Stimulated activated CD8-positive, alpha-beta memory T cell treated with anti-CD3 and anti-CD28 coated beads, Interleukin-7, amount 100 ng/mL, for 24 hours (primary cell): ENCODE results near the gene POU6F1.
"Not testable (repeated sequence)": the region's sequence is repeated elsewhere in the genome, so short reads cannot be mapped to it uniquely, and the experiment has no call there.

Experiments
- DNase-seq: peaks from one replicate; pipeline ENCODE4 v3.0.0-alpha.2; 2020; ENCODE audit warnings: low read depth

The POU6F1 gene

GRCh38 chr12:51227962-51228361 lies 10.1 kb upstream of the POU6F1 start:
- no peak for DNase-seq

GRCh38 chr12:51227112-51227511 lies 9.2 kb upstream of the POU6F1 start:
- DNase-seq: not testable (repeated sequence)

GRCh38 chr12:51225771-51226170 lies 7.9 kb upstream of the POU6F1 start:
- DNase-seq: no peak

DNA sequence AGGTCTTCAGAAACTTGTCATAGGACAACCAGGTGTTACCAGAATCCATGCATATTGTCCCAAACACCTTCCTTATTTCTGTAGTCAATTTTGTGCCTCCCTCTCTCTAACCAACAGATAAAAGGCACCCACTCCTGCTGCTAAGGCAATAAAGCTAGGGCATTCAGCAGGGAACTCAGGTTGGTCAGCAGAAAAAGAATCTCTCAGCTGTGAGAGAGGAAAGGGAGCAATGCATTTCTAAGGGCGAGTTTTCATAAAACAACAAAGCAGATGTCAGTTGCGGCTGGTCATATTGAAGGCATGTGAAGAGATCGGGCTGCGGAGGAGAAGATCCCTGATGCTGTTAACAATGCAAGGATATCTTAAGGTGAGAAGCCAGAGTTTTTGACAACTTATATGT lies 7.4 kb upstream of the POU6F1 start:
- DNase-seq: no peak

DNA sequence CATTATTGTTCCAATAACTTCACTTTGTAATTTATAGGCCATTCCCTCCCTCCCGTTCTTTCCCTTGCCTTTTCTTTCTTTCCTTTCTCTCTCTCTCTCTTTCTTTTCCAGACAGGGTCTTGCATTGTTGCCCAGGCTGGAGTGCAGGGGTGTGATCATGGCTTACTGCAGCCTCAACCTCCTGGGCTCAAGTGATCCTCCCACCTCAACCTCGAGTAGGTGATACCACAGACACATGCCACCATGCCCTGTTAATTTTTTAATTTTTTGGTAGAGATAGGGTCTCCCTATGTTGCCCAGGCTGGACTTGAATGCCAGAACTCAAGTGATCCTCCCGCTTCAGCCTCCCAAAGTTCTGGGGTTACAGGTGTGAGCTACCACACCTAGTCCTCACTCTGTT lies 6.8 kb upstream of the POU6F1 start:
- no peak for DNase-seq

DNA sequence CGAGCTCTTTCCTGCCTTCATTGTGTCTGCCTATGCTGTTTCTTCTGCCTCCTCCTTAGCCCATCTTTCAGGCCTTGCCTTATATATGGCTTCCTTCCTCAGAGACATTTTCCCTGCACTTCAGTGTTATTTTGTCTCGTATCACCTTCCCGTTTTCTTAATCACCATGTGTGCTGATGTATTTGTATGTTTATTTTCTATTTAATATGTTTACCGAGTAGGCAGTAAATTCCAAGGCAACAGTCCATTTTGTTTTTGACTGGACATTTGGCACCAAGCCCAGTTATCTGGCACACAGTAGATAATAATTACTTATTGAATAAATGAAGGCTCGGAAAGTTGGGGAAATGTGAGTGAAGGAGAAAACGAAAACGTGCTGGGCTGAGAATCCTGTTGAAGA lies 4.6 kb upstream of the POU6F1 start:
- no peak for DNase-seq

GRCh38 chr12:51219857-51220256 lies 2.0 kb upstream of the POU6F1 start:
- not testable (repeated sequence) for DNase-seq

DNA sequence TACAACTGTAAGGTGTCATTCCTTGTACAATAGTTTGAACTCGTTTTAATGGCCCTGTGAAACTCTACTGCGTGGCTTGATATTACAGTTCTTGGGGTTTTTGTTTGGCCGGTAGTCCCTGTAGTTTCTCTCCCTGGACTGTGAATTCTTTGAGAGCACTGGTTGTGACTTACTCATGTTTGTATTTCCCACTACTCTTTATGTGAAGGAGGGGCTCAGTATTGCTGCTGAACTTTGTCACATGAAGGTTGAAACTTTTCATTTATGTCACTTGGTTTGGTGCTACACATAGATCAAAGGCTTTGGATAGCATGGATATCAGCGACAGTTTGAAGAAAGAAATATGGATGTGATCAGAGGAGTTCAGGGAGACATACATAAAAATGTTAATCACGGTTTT lies 1.5 kb upstream of the POU6F1 start:
- no peak for DNase-seq

- no peak for DNase-seq
These were observed 822 bp upstream of the POU6F1 start for GRCh38 chr12:51218607-51219161.

DNA sequence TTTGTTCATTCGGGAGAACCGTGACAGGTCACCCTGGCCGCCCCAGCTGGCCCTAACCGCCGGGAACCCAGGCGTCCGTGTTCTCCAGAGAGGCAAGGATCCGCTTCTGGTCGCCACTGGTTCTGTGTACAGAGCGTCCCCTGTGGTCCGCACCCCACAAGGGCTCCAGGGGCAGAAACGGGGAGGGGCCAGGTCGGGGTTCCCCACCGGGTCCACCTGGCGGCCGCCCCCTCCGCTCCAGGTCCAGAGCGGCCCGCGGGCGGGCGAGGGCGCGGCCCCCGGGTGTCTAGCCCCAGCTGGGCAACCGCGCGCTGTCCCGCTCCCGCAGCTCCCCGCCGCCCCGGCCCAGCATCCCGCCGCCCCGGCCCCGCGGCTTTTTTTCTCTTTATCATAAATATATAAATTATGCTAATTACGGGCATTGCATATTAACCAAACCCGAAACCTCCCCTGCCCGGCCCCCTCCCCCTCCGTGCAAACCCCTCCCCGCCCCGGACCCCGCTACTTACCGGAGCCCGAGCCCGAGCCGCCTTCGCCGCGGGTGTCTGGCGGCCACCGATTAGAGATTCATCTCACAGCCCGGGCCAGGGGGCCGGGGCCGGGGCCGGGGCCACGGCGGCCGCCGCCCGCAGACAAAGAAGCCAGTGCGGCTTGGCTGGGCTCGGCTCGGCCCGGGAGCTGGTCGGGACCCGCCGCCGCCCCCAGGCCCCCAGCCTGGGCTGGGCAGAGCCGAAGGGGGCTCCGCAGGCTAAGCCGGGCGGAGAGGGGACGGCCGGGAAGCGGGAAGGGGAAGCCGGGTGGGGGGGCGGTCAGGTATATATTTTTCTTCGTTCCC lies 512 bp downstream of the POU6F1 start:
- DNase-seq: no peak

DNA sequence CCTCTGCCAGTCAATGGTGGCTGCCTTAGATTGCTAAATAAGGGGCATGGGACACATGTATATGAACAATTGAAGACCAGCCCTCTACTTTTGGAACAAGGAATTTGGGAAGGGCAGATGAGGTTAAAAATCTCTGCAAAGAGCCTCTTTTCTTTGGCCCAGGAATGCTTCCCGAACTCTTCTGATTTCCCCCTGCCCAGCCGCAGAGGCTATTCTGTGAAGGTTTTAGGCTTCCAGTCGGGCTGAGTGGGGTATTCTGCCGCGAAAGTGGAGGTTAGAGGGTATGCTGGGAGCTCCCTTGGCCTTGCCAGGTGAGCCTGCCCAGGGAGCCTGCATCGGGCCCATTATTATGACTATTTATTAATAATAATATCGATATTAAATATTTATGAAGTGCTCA lies 1.2 kb downstream of the POU6F1 start:
- DNase-seq: no peak

GRCh38 chr12:51214895-51215294 lies 3.0 kb downstream of the POU6F1 start:
- DNase-seq: no peak

GRCh38 chr12:51210690-51211395 lies 7.0 kb downstream of the POU6F1 start:
- no peak for DNase-seq

DNA sequence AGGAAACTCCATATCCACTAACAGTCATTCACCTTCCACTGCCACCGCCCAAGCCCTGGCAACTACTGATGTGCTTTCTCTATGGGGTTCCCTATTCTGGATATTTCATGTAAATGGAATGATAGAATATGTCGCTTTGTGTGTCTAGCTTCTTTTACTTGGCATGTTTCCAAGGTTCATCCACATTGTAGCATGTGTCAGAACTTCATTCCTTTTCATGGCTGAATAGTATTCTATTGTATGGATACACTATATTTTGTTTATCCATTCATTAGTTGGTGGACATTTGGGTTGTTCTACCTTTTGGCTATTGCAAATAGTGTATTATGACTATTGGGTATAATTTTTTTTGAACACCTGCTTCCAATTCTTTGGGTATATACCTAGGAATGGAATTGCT lies 8.6 kb downstream of the POU6F1 start:
- DNase-seq: no peak

DNA sequence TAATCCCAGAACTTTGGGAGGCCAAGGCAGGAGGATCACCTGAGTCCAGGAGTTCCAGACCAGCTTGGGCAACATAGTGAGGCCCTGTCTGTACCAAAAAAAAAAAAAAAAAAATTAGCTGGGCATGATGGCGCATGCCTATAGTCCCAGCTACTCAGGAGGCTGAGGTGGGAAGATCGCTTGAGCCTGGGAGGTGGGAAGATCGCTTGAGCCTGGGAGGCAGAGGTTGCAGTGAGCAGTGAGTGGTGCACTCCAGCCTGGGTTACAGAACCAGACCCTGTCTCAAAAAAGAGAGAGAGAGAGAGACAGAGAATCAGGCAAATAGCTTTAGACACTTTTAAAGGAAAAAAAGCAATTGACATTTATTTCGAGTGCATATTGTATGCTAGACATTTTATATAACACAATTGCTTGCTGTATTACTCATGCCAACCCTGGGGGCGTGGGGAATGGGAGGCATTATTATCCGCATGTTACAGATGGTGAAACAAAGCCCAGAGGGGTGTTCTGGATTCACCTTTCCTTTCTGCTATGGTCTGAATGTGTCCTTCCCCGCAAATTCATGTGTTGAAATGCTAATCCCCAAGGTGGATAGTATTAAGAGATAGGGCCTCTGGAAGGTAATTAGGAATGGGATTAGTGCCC lies 9.7 kb downstream of the POU6F1 start:
- DNase-seq: no peak

DNA sequence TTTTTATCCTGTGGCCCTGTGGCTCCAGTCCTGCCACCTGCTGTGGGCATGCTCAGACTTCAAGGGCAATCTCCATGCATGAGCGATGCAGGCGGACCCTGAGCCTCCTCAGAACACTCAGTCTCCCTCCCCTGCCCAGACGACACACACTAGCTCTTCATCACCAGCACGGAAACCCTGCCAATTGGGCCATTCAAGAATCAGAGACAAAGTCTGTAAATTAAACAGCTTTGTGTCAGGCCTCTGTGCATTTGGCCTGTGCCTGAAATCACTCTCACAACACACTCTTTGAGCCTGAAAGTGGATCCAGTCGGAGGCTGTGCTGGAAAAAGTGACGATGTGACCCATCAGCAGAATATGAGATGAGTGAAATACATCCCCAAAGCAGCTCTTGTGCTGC lies 12.5 kb downstream of the POU6F1 start:
- no peak for DNase-seq

- no peak for DNase-seq
These were observed 15.1 kb downstream of the POU6F1 start for GRCh38 chr12:51202718-51203117.

DNA sequence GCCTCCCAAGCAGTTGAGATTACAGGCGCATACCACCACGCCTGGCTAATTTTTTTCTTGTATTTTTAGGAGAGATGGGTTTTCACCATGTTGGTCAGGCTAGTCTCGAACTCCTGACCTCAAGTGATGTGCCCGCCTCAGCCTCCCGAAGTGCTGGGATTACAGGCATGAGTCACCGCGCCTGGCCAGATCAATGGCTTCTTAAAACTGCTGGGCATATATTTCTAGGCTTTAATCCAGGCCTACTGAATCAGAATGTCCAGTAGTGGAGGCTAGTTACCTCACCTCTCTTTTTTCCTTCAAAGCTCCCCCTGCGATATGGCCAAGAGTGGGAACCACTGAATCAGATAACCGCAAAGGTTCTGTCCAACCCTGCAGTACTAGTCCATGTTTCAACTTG lies 17.1 kb downstream of the POU6F1 start:
- DNase-seq: no peak

DNA sequence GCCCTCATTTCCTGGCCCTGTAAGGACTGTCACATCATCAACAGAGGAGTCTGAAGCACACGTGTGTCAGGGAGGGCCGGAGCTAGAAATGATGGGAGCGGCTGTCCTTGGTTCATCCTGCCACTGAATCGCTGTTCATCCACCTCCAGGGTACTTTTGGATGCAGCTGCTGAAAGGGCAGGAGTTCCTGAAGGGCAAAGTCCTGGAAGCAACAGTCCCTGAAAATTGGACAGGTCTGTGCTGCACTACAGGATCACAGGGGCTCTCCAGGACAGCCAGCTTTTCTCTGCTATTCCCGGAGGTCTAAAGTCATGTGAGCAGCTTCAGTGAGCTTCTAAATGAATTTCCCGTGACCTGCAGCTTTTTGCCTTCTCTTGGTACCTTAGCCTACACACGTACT lies 17.7 kb downstream of the POU6F1 start:
- DNase-seq: no peak

- DNase-seq: no peak
These were observed 18.4 kb downstream of the POU6F1 start for GRCh38 chr12:51199366-51199945.

GRCh38 chr12:51198568-51199365 lies 19.1 kb downstream of the POU6F1 start:
- no peak for DNase-seq
